NB4 (cell line): ENCODE measurements around the gene RAP1GAP2.
A peak's percentile ranks its signal among the peaks of the same experiment; 100 is the strongest.
"Not testable (repeated sequence)": the region's sequence is repeated elsewhere in the genome, so short reads cannot be mapped to it uniquely, and the experiment has no call there.

Experiments used
- DNase-seq: peaks from one replicate; pipeline ENCODE4 v3.0.0; 2010; ENCODE audit warnings: low read depth
- H3K4me3 ChIP-seq: one replicate; pipeline ENCODE4 v1.5.1; 2011; ENCODE audit warnings: mild to moderate bottlenecking, low read depth, low read length, moderate library complexity
- CTCF ChIP-seq: IDR thresholded peaks from one replicate; pipeline ENCODE4 v1.5.1; 2012; ENCODE audit warnings: low read depth, low read length
- MAX ChIP-seq: IDR thresholded peaks from 2 replicates; pipeline ENCODE4 v1.6.1; 2011; ENCODE audit warnings: low read depth, low read length
- MYC ChIP-seq: IDR thresholded peaks from 2 replicates; pipeline ENCODE4 v1.6.1; 2011; ENCODE audit warnings: low read depth, low read length
- POLR2A ChIP-seq: IDR thresholded peaks from 2 replicates; pipeline ENCODE4 v1.6.1; 2011; ENCODE audit warnings: mild to moderate bottlenecking; ENCODE audit not compliant: insufficient read length; ENCODE audit errors: extremely low read depth

RAP1GAP2 gene

GRCh38 chr17:2981325-2981724, 185.1 kb downstream of the RAP1GAP2 start:
- TF ChIP-seq MYC: no peak
- TF ChIP-seq CTCF: no peak
- TF ChIP-seq MAX: no peak
- TF ChIP-seq POLR2A: no peak
- DNase-seq: no peak
- no peak overlapping the region for H3K4me3 ChIP-seq

- peak; percentile 92 for DNase-seq
- TF ChIP-seq CTCF (no peak), POLR2A (no peak), MAX (peak; percentile 70), MYC (peak; percentile 60)
- H3K4me3 ChIP-seq: no peak overlapping the region
These were observed 186.6 kb downstream of the RAP1GAP2 start for GRCh38 chr17:2982854-2983253.

- no peak for DNase-seq
- no peak overlapping the region for H3K4me3 ChIP-seq
- TF ChIP-seq MAX (no peak), MYC (no peak), POLR2A (no peak), CTCF (no peak)
These were observed 187.0 kb downstream of the RAP1GAP2 start for GRCh38 chr17:2983255-2983654.

GRCh38 chr17:2985318-2985717, 189.1 kb downstream of the RAP1GAP2 start:
- no peak for DNase-seq
- TF ChIP-seq CTCF: no peak
- no peak for TF ChIP-seq MAX
- no peak for TF ChIP-seq MYC
- no peak for TF ChIP-seq POLR2A
- H3K4me3 ChIP-seq: no peak overlapping the region

GRCh38 chr17:2986925-2987324, 190.7 kb downstream of the RAP1GAP2 start:
- no peak for DNase-seq
- TF ChIP-seq CTCF (no peak), POLR2A (no peak), MAX (no peak), MYC (no peak)
- no peak overlapping the region for H3K4me3 ChIP-seq

GRCh38 chr17:2989396-2989795, 193.2 kb downstream of the RAP1GAP2 start:
- not testable (repeated sequence) for H3K4me3 ChIP-seq, DNase-seq
